NT2/D1 (cell line): ENCODE results near the gene DOK6.

Source experiments
- SUZ12 ChIP-seq: IDR thresholded peaks from 2 replicates; pipeline ENCODE4 v1.6.1; 2011; ENCODE audit not compliant: insufficient read length, insufficient read depth; ENCODE audit errors: extremely low read depth
- YY1 ChIP-seq: IDR thresholded peaks from 2 replicates; pipeline ENCODE4 v1.6.1; 2011; ENCODE audit not compliant: insufficient read length, insufficient read depth

- TF ChIP-seq YY1 = no peak
- no peak for TF ChIP-seq SUZ12
Observed at GRCh38 chr18:69839497-69839896, 438.8 kb downstream of the DOK6 start.
